Stimulated activated naive CD8-positive, alpha-beta T cell treated with anti-CD3 and anti-CD28 coated beads, Interleukin-15, Interleukin-2, amounts not matched to agents 100 ng/mL and 50 ng/mL, for 24 hours (primary cell): Measurements from ENCODE around the gene IGF2BP2.
"Not testable (repeated sequence)": the region's sequence is repeated elsewhere in the genome, so short reads cannot be mapped to it uniquely, and the experiment has no call there.

Experiments used
- H3K27ac Mint-ChIP-seq: one replicate; pipeline ENCODE4 v1.8.0; 2021; ENCODE audit warnings: mild to moderate bottlenecking, mixed read lengths
- H3K27me3 Mint-ChIP-seq: one replicate; pipeline ENCODE4 v1.8.0; 2021; ENCODE audit warnings: mixed read lengths
- H3K36me3 Mint-ChIP-seq: one replicate; pipeline ENCODE4 v1.8.0; 2021; ENCODE audit warnings: low read depth, mixed read lengths
- H3K4me1 Mint-ChIP-seq: one replicate; pipeline ENCODE4 v1.8.0; 2021; ENCODE audit warnings: low read depth, mixed read lengths
- H3K4me3 Mint-ChIP-seq: one replicate; pipeline ENCODE4 v1.8.0; 2021; ENCODE audit warnings: mild to moderate bottlenecking, mixed read lengths
- H3K9me3 Mint-ChIP-seq: one replicate; pipeline ENCODE4 v1.8.0; 2021; ENCODE audit warnings: mixed read lengths

IGF2BP2 gene

DNA sequence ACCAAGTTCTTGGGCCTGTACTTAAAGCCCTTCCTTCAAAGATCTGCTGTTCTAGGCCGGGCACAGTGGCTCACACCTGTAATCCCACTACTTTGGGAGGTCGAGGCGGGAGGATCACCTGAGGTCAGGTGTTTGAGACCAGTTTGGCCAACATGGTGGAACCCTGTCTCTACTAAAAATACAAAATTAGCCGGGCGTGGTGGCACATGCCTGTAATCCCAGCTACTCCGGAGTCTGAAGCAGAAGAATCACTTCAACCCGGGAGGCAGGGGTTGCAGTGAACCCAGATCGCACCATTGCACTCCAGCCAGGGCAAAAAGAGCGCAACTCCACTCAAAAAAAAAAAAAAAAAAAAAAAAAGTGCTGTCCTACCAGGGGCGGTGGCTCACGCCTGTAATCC, 186.2 kb downstream of the IGF2BP2 start:
- H3K4me3 Mint-ChIP-seq, H3K36me3 Mint-ChIP-seq, H3K4me1 Mint-ChIP-seq, H3K27ac Mint-ChIP-seq, H3K9me3 Mint-ChIP-seq, H3K27me3 Mint-ChIP-seq: not testable (repeated sequence)

DNA sequence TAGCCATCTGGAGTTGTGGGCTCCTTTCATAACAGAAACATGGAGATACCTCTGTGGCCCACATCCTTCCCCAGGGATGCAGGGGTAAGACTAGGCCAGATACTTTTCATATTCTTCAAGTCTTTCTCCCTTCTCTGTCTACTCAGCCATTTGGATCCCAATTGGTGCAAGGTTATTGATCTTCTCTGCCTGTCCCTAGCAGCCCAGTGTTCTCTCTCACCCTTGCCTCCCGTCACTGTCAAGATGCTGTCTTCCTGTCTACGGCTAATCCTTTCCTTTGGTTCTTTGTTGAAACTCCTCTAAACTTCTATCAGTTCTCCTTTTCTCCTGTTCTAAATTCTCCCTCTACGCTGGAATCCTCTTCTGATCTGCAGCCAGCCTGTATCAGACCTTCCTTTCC, 187.5 kb downstream of the IGF2BP2 start:
- Mint-ChIP-seq H3K27me3 (no peaks in the 10 kb centered on the region), H3K27ac (no peak overlapping the region), H3K4me1 (peaks cover 16% of the 10 kb centered on the region), H3K36me3 (no peaks in the 10 kb centered on the region), H3K4me3 (no peak overlapping the region), H3K9me3 (no peaks in the 10 kb centered on the region)

DNA sequence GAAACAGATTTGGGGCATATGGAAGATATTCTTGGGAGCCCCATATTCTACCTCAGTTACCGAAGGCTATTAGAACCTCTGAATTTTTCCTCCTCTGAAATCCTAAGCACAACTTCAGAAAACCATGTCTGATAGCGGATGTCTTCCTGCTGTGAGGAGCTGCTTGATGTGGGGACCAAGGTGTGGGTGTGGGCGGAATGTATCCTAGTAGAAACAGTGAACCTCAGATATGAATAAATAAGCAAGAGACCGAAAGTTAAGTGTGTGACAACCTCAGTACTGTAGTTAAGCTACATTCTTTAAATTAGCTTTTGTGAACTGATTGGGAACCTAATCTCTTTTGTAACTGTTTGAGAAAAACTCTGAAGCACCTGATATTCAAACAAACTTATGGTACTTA, 191.8 kb downstream of the IGF2BP2 start:
- Mint-ChIP-seq H3K4me1 (peaks cover 16% of the 10 kb centered on the region), H3K27me3 (no peaks in the 10 kb centered on the region), H3K4me3 (no peak overlapping the region), H3K36me3 (peaks cover 6% of the 10 kb centered on the region), H3K9me3 (no peaks in the 10 kb centered on the region), H3K27ac (no peak overlapping the region)

DNA sequence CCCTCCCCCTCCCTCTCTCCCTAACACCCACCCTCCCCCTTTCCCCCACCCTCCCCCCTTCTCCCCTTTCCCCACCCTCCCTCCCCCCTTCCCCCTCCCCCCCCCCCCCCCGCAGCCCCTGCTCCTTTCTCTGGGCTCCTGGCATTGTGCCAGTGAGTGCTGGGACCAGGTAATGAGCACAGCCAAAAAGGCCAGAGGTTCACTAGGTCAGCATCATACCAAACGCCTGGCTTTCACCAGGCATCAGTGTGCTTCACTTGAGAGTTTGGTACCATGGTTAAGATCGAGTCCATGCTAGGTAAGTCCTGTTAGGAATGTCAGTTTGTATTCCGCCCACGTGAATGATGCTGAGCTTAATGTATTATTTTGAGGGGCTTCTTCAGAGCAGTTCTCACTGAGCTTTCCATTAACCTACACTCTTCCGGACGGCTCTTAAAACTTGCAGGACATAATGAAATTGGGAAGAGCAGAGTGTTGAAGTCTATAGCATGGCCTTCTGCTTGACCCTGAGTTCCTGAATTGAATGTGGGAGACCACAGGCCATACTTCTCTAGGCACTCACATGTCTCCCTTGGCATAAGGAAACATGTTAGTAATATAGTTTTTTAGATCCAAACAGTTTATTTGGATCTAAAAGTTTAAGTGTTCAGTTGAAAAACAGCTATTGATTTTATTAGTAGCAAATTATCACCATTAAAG, 193.2 kb downstream of the IGF2BP2 start:
- Mint-ChIP-seq H3K27me3 (no peaks in the 10 kb centered on the region), H3K9me3 (no peaks in the 10 kb centered on the region), H3K4me1 (peaks cover 16% of the 10 kb centered on the region), H3K4me3 (no peak overlapping the region), H3K27ac (no peak overlapping the region), H3K36me3 (peaks cover 14% of the 10 kb centered on the region)

DNA sequence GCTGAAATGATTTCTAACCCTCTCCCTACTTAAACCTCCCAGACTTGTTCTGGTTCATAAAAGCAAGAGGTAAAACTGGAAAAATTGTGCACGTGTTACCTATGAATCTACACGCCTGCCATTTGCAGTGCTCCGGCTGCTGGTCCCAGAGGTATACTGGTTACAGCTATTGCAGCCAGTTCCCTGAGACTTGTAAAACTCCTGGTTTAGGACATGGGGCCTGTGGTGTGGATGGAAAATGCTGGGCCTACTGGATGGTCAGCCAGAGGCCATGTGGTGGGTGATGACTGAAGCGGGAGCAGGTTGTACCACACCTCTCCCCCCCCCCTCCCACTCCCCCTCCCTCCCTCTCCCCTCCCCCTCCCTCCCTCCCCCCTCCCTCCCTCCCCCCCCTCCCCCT, 193.7 kb downstream of the IGF2BP2 start:
- Mint-ChIP-seq H3K4me1 (peaks cover 16% of the 10 kb centered on the region), H3K9me3 (no peaks in the 10 kb centered on the region), H3K27me3 (no peaks in the 10 kb centered on the region), H3K36me3 (peaks cover 18% of the 10 kb centered on the region), H3K27ac (no peak overlapping the region), H3K4me3 (no peak overlapping the region)

DNA sequence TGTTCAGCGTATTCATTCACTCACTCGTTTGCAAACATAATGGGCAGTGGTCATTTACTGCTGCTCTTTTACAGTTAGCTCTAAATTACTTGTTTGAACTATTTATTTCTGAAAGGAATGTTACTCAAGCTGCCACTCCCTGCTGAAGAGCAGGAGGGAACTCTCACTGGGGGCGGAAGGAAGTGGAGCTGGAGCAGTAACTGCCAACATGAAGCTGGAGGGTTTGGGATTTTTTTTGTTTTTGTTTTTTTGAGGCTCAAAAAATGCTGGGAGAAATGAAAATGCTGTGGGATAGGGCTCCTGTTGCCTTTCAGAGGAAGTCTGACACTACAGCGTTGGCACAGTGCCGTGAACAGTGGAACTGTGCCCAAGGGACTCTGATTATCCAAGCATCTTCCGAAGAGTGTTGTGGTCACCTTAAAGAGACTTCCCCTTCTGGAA, 194.6 kb downstream of the IGF2BP2 start:
- Mint-ChIP-seq H3K4me3 (no peak overlapping the region), H3K4me1 (peaks cover 12% of the 10 kb centered on the region), H3K27me3 (no peaks in the 10 kb centered on the region), H3K9me3 (no peaks in the 10 kb centered on the region), H3K27ac (peak overlapping the region; percentile 21), H3K36me3 (peaks cover 27% of the 10 kb centered on the region)

DNA sequence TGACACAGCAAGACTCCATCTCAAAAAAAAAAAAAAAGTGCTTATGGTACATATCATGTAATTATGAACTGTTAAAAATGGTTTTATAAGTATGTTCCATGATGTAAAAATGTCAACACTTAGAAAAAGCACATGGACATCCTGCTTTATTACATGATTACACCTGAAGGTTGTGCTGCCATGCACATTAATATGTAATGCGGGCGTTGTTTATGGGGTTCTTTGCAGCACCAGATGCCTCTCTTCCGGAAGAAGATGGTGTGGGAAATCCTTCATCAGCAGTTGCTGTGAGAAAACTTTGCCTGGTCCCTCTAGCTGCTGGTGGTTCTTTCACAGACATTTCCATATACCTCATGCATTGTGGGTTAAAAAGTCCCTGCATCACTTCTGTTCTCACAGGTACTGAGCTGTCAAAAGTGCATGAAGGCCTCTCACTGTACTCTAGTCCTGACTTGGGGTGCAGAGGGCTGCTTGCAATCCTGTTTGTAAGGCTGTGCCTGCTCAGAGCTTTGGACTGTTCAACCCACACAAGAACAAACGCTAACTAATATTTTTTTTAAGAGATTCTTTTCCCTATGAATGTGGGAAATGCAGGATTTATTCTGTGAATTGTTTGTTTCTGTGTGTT, 195.2 kb downstream of the IGF2BP2 start:
- Mint-ChIP-seq H3K9me3 (no peaks in the 10 kb centered on the region), H3K27ac (no peak overlapping the region), H3K4me1 (peaks cover 10% of the 10 kb centered on the region), H3K4me3 (no peak overlapping the region), H3K36me3 (peaks cover 31% of the 10 kb centered on the region), H3K27me3 (no peaks in the 10 kb centered on the region)

DNA sequence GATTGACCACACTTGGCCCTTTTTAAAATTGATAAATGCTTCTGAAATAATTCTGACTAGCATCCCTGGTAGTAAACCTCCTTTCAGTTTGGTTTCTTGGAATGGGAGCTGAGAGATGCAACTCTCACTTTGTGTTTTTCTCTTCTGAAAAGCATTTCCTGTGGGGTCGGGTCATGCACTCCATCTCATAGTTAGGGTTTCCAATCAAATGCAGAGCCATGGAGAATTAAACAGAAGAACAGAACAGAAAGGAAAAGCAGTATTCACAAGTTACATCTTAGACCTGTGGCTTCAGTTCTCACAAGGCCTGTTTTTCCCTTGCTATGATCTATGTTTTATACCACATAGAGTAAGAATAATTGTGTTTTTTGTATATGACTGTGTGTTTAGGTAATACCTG, 199.1 kb downstream of the IGF2BP2 start:
- no peaks in the 10 kb centered on the region for H3K27me3 Mint-ChIP-seq
- no peak overlapping the region for H3K27ac Mint-ChIP-seq
- no peaks in the 10 kb centered on the region for H3K9me3 Mint-ChIP-seq
- no peak overlapping the region for H3K4me3 Mint-ChIP-seq
- no peaks in the 10 kb centered on the region for H3K4me1 Mint-ChIP-seq
- H3K36me3 Mint-ChIP-seq, result peaks cover 46% of the 10 kb centered on the region

DNA sequence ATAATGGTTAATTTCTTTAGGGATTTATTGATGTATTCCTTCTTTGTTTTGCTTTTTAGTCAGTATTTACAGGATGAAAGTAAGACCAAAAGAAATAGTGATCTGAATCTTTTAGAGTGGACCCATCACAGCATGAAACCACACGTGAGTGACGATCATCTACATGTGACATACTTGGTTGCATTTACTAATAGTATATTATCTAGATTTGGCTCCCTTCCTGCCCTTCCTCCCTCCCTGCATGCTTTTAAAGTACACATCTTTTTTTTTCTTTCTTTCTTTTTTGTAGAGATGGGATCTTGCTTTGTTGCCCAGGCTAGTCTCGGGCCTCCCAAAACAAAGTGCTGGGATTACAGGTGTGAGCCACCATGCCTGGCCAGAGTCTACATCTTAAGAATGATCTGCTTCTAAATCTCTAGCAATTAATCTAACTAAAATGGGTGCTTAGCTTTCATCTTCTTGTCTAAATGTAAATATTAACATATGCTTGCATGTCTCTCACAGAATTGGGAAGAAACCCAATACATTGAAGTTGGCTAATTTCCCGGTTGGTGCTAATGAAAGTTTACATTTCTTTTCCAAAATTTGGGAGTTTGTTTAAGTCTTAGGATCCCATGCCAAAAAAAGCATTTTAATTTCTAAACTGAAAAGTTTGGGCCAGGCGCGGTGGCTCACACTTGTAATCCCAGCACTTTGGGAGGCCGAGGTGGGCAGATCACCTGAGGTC, 200.7 kb downstream of the IGF2BP2 start:
- no peak overlapping the region for H3K4me3 Mint-ChIP-seq

DNA sequence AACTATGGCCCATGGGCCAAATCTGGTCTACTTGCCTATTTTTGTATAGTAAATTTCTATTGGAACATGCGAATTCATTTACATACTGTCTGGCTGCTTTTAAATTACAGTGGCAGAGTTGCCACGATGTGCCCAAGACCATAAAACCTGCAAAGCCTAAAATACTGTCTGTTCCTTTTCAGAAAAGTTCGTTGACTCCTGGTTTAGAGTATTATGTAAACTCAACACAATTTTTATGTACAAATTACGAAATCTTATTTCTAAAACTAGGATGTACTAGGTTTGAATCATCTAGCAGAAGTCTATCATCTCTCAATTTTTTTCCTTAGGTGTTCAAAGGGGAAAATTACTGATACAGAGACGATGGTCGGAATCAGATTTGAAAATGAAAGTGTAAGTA, 211.8 kb downstream of the IGF2BP2 start:
- Mint-ChIP-seq H3K27me3 (no peaks in the 10 kb centered on the region), H3K36me3 (peaks cover 56% of the 10 kb centered on the region), H3K27ac (no peak overlapping the region), H3K4me1 (no peaks in the 10 kb centered on the region), H3K9me3 (no peaks in the 10 kb centered on the region), H3K4me3 (no peak overlapping the region)

More for the DNA sequence above, 200.7 kb downstream of the IGF2BP2 start:
- Mint-ChIP-seq H3K9me3 (no peaks in the 10 kb centered on the region), H3K27ac (no peak overlapping the region), H3K4me1 (no peaks in the 10 kb centered on the region), H3K36me3 (peaks cover 43% of the 10 kb centered on the region), H3K27me3 (no peaks in the 10 kb centered on the region)

DNA sequence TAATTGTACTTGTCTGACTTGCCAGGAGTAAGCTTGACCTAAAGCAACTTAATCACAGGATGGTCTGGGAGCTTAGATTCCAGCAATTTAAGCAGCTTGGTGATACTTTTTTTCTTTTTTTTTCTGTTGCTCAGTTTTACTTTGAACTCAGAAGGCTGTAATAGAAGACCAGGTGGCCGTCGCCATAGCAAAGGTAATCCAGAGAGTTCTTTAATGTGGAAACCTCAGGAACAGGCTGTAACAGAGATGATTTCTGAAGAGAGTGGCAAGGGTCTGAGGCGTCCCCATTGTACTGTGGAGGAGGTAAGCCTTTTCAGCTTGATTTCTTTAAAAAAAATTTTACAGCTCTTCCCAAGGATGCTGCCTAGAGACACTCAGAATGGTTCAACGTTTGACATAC, 218.6 kb downstream of the IGF2BP2 start:
- H3K27me3 Mint-ChIP-seq, result no peaks in the 10 kb centered on the region
- no peaks in the 10 kb centered on the region for H3K4me1 Mint-ChIP-seq
- H3K36me3 Mint-ChIP-seq, result peaks cover 66% of the 10 kb centered on the region
- no peak overlapping the region for H3K4me3 Mint-ChIP-seq
- H3K27ac Mint-ChIP-seq, result no peak overlapping the region
- H3K9me3 Mint-ChIP-seq, result no peaks in the 10 kb centered on the region

DNA sequence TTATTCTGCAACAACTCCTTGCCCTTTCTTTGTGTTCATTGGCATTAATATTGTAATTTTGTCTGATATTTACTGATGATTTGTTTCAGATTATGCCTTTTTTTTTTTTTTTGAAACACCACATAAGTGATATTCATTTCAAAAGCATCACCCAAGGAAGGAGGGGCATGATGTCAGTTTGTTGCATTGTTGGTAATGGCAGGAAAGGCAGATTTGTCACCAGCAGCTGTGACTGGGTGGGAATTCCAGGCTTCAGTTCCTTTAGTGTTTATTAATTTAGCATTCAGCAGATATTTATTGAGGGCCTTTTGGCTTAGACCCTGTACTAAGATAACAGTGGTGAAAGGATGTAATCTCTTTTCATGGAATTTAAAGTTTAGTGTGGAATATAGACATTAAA, 219.3 kb downstream of the IGF2BP2 start:
- H3K9me3 Mint-ChIP-seq, result no peaks in the 10 kb centered on the region
- no peaks in the 10 kb centered on the region for H3K4me1 Mint-ChIP-seq
- peaks cover 68% of the 10 kb centered on the region for H3K36me3 Mint-ChIP-seq
- H3K4me3 Mint-ChIP-seq, result no peak overlapping the region
- no peaks in the 10 kb centered on the region for H3K27me3 Mint-ChIP-seq
- H3K27ac Mint-ChIP-seq, result no peak overlapping the region

DNA sequence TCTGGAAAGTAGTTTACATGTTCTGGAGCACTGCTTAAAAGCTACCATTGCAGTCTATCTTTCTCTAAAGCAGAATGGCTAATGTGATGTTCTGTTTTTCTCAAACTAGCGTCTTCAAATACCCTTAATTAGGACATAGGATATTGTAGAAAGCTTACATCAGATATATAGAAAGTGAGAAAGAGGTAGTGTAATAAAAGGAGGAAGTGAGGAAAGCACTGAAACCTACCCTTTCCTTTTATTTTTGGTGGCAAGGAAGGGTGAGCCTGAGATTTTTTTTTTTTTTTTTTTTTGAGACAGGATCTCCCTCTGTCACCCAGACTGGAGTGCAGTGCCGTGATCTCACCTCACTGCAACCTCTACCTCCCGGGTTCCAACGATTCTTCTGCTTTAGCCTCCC, 229.3 kb downstream of the IGF2BP2 start:
- Mint-ChIP-seq H3K4me1 (peaks cover 15% of the 10 kb centered on the region), H3K27me3 (no peaks in the 10 kb centered on the region), H3K4me3 (no peak overlapping the region), H3K36me3 (peaks cover 35% of the 10 kb centered on the region), H3K9me3 (no peaks in the 10 kb centered on the region), H3K27ac (peak overlapping the region; percentile 84)

DNA sequence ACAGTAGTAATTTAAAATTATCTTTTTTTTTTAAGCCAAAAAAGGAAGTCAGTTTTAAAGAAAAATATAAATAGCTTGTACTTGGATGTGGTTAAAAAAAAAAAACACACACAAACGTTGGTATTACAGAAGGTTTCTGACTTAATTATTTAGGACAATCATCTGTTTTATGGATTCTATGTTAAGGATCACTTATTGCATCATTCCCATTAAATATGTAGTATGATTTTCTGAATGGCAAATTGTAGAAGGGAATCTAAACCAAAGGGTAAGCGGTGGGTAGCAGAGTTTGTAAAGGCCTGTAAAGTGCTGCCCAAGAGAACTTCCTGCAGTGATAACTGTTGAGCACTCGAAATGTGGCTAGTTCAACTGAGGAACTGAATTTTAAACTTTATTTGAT, 230.8 kb downstream of the IGF2BP2 start:
- no peak overlapping the region for H3K4me3 Mint-ChIP-seq
- H3K4me1 Mint-ChIP-seq, result peaks cover 21% of the 10 kb centered on the region
- H3K9me3 Mint-ChIP-seq, result no peaks in the 10 kb centered on the region
- no peak overlapping the region for H3K27ac Mint-ChIP-seq
- no peaks in the 10 kb centered on the region for H3K27me3 Mint-ChIP-seq
- H3K36me3 Mint-ChIP-seq, result peaks cover 26% of the 10 kb centered on the region
